GM12878 (cell line): ENCODE results near the gene GARNL3.

Experiments used
- CTCF ChIP-seq, 3 experiments: IDR thresholded peaks in 2 of 3; conservative IDR thresholded peaks in 1 of 3; 2 replicates each; pipeline ENCODE4 v1.5.1; 2011; ENCODE audit warnings: low read depth in 3 of 3, low read length in 3 of 3, mild to moderate bottlenecking in 3 of 3, control low read depth in 2 of 3, moderate library complexity in 2 of 3, inconsistent platforms in 1 of 3, mixed read lengths in 1 of 3; ENCODE audit not compliant: control insufficient read depth in 2 of 3, insufficient read depth in 1 of 3; ENCODE audit errors: extremely low read depth in 1 of 3
- E2F8 ChIP-seq: fragments of 450-650 bp; IDR thresholded peaks from 2 replicates; pipeline ENCODE4 v1.6.1; 2018; ENCODE audit warnings: mild to moderate bottlenecking, low read depth, moderate library complexity; ENCODE audit not compliant: partially characterized antibody
- ELK1 ChIP-seq: IDR thresholded peaks from 2 replicates; pipeline ENCODE4 v1.6.1; 2012; ENCODE audit warnings: low read depth, low read length, improper control_type of control experiment
- EP300 ChIP-seq, 2 experiments: fragments of 150-350 bp in 1 of 2; IDR thresholded peaks; 2 replicates each; pipeline ENCODE4 v1.6.1; 2011 to 2012; ENCODE audit warnings: low read depth in 2 of 2, low read length in 2 of 2, borderline replicate concordance in 1 of 2, improper control_type of control experiment in 1 of 2, inconsistent platforms in 1 of 2; ENCODE audit not compliant: control insufficient read depth in 1 of 2
- EZH2 ChIP-seq: IDR thresholded peaks from 2 replicates; pipeline ENCODE4 v1.6.1; 2012; ENCODE audit warnings: low read depth, mild to moderate bottlenecking, control low read depth, inconsistent platforms, low read length, borderline replicate concordance; ENCODE audit not compliant: control insufficient read depth
- NRF1 ChIP-seq: conservative IDR thresholded peaks from 2 replicates; pipeline ENCODE4 v1.6.1; 2011; ENCODE audit warnings: mild to moderate bottlenecking, low read depth, low read length, improper control_type of control experiment
- USF2 ChIP-seq: IDR thresholded peaks from 2 replicates; pipeline ENCODE4 v1.6.1; 2011; ENCODE audit warnings: low read depth, low read length, improper control_type of control experiment, borderline replicate concordance

GRCh38 chr9:127292415-127292814 is 27.8 kb downstream of the GARNL3 start:
- TF ChIP-seq EP300 (IDR thresholded peaks at IDR 0.05; ENCODE audit: borderline replicate concordance in 1 of 2, control insufficient read depth in 1 of 2, low read depth in 2 of 2, low read length in 2 of 2) = no peak
- no peak for TF ChIP-seq USF2
- TF ChIP-seq EZH2 = no peak
- TF ChIP-seq NRF1 = no peak
- no peak for TF ChIP-seq ELK1
- TF ChIP-seq CTCF (IDR thresholded peaks at IDR 0.05 in 2 of 3, conservative IDR thresholded peaks at IDR 0.05 in 1 of 3; ENCODE audit: control insufficient read depth in 2 of 3, extremely low read depth in 1 of 3, insufficient read depth in 1 of 3, low read depth in 3 of 3, low read length in 3 of 3) = no peak
- TF ChIP-seq E2F8 = no peak
